Measurements from ENCODE around the gene GRIFIN.
"Not testable (repeated sequence)": the region's sequence is repeated elsewhere in the genome, so short reads cannot be mapped to it uniquely, and the experiment has no call there.

GRIFIN gene

GRCh38 chr7:2477447-2478398 lies 1.5 kb upstream of the GRIFIN start:
- peak; percentile 67 for DNase-seq

GRCh38 chr7:2476776-2477446 lies 713 bp upstream of the GRIFIN start:
- DNase-seq, result no peak

- DNase-seq, result no peak
Observed at GRCh38 chr7:2475678-2476015, 551 bp downstream of the GRIFIN start.

- DNase-seq, result no peak
Observed at GRCh38 chr7:2474813-2475677, 1.2 kb downstream of the GRIFIN start.

- no peak for DNase-seq
Observed at GRCh38 chr7:2474224-2474623, 2.0 kb downstream of the GRIFIN start.

- no peak for DNase-seq
Observed at GRCh38 chr7:2473496-2474180, 2.6 kb downstream of the GRIFIN start.

GRCh38 chr7:2472739-2473138 lies 3.5 kb downstream of the GRIFIN start:
- no peak for DNase-seq

- no peak for DNase-seq
Observed at GRCh38 chr7:2471396-2471795, 4.8 kb downstream of the GRIFIN start.

- no peak for DNase-seq
Observed at GRCh38 chr7:2471022-2471329, 5.2 kb downstream of the GRIFIN start.

GRCh38 chr7:2470204-2471021 lies 5.8 kb downstream of the GRIFIN start:
- DNase-seq, result no peak

GRCh38 chr7:2469460-2470203 lies 6.6 kb downstream of the GRIFIN start:
- DNase-seq, result not testable (repeated sequence)

GRCh38 chr7:2468227-2468626 lies 8.0 kb downstream of the GRIFIN start:
- DNase-seq, result no peak

- DNase-seq, result no peak
Observed at GRCh38 chr7:2466675-2467074, 9.5 kb downstream of the GRIFIN start.

- no peak for DNase-seq
Observed at GRCh38 chr7:2465928-2466327, 10.3 kb downstream of the GRIFIN start.

- DNase-seq, result no peak
Observed at GRCh38 chr7:2462731-2463130, 13.5 kb downstream of the GRIFIN start.

- DNase-seq, result no peak
Observed at GRCh38 chr7:2461268-2462026, 14.8 kb downstream of the GRIFIN start.

GRCh38 chr7:2460641-2461040 lies 15.6 kb downstream of the GRIFIN start:
- no peak for DNase-seq

GRCh38 chr7:2460188-2460587 lies 16.0 kb downstream of the GRIFIN start:
- DNase-seq, result no peak

- DNase-seq, result no peak
Observed at GRCh38 chr7:2459674-2460073, 16.5 kb downstream of the GRIFIN start.

GRCh38 chr7:2453849-2454248 lies 22.3 kb downstream of the GRIFIN start:
- DNase-seq, result not testable (repeated sequence)

Measured in activated CD4-positive, alpha-beta T cell treated with anti-CD3 and anti-CD28 coated beads for 48 hours (primary cell).